GM19035 (cell line): Measurements from ENCODE around the gene TEX44.

Source experiments
- ATAC-seq: cut with Tn5 transposase; IDR thresholded peaks from one replicate; pipeline ENCODE4 v1.9.1; 2021; ENCODE audit not compliant: unreplicated experiment

The TEX44 gene

GRCh38 chr2:231632559-231633142 is 40.0 kb downstream of the TEX44 start:
- ATAC-seq, result no peak

GRCh38 chr2:231633241-231633976 is 40.7 kb downstream of the TEX44 start:
- ATAC-seq, result no peak

DNA sequence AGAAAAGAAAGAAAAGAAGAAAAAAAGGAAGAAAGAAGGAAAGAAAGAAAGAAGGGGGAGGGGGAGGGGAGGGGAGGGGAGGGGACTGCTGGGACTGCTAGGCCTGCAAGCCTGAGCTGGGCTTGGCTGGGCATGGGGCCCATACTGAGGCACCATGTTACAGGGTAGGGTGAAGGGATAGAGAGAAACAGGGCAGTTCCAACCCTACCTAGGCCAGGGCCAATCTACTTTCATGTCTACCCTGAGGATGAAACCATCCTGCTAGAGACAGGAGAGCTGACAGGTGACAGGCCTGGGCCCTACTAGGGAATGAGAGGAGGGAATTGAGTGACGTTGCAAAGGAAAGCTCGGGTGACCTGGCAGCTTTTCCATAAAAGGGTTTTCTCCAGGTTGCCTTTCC is 41.7 kb downstream of the TEX44 start:
- ATAC-seq, result no peak

DNA sequence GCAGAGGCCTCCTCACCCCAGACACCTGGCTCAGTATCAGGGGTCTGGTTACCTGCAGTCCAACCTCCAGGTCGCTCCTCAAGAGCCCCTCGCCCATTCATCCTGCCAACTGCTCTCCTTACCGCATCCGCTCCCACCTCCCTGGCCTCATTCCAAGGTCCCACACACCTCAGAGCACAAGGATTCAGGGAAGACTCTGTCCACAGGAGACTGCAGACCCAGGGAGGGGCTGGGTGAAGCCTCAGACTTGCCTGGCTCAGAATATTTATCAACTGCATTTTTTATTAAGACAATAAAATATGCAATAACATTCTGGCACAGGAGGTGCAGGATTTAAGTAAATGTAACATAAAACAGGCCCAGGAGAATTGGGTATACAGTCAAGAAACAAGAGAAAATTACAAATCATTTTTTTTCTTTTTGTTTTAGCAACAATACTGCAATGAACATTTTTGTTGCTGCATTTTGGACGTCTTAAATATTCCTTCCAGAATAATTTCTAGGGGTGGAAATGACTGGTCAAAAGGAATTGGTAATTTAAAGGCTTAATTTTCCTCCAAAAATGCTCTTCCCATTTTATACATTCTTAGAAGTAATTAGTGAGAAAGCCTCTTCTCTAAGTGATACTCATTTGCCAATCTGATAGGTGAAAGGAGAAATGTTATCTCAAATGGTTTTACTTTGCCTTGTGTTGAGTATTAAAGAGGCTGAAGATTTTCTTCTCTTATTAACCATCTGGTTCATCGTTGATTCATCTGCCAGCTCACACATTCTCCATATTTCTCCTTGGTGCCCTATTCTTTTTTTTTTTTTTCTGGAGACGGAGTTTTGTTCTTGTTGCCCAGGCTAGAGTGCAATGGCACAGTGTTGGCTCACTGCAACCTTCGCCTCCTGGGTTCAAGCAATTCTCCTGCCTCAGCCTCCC is 42.5 kb downstream of the TEX44 start:
- no peak for ATAC-seq

DNA sequence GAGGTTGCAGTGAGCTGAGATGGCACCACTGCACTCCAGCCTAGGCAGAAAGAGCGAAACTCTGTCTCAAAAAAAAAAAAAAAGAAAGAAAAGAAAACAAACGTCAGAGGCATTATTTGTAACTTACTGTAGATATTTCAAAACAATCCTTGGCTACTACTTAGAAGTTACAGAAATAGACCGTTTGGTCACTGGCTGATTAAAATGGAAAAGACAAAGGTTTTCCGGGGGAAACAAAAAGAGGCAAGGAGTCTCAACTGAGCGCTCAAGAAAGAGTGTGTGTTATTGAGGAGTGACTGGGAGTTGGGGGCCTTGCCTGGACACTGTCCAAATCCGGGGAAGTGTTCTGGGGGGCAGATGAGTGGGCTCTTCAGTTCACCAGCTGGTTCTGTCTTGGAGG is 47.6 kb downstream of the TEX44 start:
- ATAC-seq, result no peak

- ATAC-seq, result no peak
These were observed 48.0 kb downstream of the TEX44 start for GRCh38 chr2:231640641-231641111.

DNA sequence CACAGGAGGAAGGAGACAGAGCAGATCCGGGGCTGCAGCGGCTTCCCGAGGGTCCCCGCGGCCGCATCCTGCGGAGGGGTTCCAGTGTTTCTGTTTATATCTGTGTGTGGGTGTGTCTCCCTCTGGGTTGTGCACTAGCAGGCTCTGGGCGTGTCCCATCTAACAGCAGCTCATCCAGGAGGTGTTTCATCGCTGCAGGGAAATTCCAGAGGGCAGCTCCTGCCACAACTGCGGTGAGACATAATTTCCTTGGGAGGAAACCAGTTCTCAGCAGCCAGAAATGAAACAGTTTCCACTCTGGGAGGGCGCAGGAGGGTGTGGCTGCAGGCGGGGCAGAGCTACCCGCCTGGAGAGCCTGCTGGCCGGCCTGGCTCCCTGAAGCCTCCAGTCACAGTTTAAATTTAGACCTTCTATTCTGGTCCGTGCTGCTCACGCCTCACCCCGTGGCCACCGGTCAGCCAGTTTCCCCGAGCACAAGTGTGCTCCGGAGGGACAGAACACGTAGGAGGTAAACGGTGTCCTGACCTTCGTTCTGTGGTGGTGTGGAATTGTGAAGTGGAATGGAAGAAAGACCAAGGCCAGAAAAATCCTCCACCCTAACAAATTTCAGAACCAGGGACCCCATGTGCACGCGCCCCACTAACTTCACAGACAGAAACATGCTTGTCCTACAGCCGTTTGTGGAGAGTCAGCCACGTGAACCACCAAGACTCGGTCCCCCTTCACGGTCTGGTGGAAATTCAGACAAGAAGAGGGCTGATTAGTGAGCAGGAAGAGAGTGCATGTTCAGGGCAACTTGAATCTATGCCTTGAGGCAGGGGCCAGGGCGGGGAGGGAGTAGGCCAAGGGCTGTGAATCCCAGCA is 50.2 kb downstream of the TEX44 start:
- ATAC-seq, result no peak

DNA sequence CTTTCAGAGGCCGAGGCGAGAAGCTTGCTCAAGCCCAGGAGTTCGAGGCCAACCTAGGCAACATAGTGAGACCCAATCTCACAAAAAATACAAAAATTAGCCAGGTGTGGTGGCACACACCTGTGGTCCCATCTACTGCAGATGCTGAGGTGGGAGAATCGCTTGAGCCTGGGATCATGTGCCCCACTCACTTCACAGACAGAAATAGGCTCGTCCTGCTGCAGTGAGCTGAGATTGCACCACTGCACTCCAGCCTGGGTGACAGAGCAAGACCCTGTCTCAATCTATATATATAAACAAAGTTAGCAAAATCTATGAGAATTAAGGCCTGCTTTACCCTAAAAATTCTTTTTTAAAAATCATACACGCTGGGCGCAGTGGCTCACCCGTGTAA is 50.8 kb downstream of the TEX44 start:
- ATAC-seq, result no peak
